Measurements from ENCODE around the gene F10.

DNA sequence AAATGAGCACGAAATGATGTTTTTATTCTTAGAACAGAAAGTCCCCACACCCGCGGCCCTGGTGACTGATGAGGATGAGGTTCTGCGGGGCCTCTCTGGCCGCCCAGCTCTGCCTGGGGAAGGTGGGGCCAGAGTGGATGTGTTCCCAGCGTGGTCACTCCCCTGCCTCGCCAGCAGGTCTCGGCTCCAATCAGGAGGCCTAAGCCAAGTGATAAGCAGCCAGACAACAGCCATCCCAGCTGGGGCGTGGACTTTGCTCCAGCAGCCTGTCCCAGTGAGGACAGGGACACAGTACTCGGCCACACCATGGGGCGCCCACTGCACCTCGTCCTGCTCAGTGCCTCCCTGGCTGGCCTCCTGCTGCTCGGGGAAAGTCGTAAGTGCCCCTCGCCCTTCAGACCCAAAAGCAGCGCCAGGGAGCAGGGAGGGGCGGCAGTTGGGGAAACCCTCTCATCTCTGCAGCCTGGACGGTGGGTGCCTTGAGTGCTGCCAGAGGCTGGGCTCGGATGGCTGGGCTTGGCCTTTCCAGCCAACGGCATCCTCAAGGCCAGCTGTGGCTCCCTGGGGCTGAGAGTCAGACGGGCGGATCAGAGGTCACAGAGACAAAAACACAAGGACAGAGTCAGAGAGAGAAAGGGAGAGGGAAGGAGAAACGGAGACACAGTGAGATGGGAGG lies at the start of gene F10:
- TF ChIP-seq, protein P1, sequence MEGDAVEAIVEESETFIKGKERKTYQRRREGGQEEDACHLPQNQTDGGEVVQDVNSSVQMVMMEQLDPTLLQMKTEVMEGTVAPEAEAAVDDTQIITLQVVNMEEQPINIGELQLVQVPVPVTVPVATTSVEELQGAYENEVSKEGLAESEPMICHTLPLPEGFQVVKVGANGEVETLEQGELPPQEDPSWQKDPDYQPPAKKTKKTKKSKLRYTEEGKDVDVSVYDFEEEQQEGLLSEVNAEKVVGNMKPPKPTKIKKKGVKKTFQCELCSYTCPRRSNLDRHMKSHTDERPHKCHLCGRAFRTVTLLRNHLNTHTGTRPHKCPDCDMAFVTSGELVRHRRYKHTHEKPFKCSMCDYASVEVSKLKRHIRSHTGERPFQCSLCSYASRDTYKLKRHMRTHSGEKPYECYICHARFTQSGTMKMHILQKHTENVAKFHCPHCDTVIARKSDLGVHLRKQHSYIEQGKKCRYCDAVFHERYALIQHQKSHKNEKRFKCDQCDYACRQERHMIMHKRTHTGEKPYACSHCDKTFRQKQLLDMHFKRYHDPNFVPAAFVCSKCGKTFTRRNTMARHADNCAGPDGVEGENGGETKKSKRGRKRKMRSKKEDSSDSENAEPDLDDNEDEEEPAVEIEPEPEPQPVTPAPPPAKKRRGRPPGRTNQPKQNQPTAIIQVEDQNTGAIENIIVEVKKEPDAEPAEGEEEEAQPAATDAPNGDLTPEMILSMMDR (conservative IDR thresholded peaks at IDR 0.05): no peak
- TF ChIP-seq ZFX (IDR thresholded peaks at IDR 0.05): no peak

Data from C4-2B (cell line).